Stimulated activated CD8-positive, alpha-beta memory T cell treated with anti-CD3 and anti-CD28 coated beads, Interleukin-15, amount 100 ng/mL, for 48 hours (primary cell): ENCODE results near the gene PLCB1.
A peak's percentile ranks its signal among the peaks of the same experiment; 100 is the strongest.
"Not testable (repeated sequence)": the region's sequence is repeated elsewhere in the genome, so short reads cannot be mapped to it uniquely, and the experiment has no call there.

ENCODE experiments used
- DNase-seq, 2 donors: peaks; one replicate each; pipeline ENCODE4 v3.0.0-alpha.2; 2020; ENCODE audit warnings: low read depth in 2 of 2

PLCB1 gene

DNA sequence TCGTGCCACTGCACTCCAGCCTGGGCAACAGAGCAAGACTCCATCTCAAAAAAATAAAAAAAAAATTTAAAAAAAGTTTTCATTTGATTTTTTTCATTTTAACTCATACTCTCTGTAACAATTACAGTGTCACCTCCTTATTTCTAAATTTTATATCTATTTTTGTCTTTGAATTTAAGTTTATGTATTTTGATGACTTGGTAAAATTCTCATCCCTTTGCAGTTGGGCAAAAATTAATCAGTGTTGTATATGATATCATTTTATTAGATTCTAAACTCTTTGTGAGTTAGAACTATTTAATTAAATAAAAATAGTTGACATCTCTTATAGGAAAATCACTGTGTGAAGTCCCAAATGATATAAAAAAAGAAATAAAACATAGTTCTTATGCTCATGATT is 270.7 kb downstream of the PLCB1 start:
- DNase-seq: no peak

GRCh38 chr20:8404912-8405635 is 273.0 kb downstream of the PLCB1 start:
- DNase-seq: no peak

DNA sequence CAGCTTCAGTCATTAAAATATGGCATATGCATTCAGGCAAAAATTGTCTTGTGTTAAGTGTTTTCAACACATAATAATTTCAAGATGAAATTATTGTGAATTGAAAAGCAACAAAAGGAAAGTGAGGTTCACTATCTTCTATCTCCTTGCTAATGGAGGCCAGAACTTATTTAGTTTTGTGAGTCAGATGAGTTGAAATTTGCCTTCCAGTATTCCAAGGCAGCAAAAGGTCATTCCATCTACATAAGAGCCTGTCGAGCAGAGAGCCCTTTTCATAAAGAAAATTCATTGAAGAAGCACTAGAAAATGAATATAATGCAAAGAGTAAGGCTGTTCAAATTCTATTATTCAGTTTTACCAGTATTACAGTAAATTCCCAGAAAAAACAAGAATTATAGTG is 274.3 kb downstream of the PLCB1 start:
- DNase-seq: no peak

- DNase-seq: no peak
Measured at GRCh38 chr20:8408587-8409307, 276.7 kb downstream of the PLCB1 start.

DNA sequence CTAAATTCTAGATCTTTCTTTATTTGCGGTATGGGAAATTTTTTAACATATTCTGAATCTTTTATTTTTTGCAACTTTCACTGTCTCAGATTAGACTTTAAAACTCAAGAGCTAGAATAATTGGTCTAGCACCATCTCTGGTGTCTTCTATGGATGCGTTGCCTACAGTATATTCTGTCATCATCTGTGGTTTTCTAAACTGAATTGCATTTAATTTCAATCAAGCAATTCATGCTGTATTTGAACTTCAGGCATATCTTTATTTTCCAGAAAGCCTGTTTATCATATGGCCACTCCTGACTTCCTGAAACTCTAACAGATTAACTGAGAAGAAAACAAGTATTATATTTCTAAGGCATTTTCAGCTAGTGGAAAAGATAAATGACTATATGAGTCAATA is 281.6 kb downstream of the PLCB1 start:
- DNase-seq: no peak

- no peak for DNase-seq
Measured at GRCh38 chr20:8414586-8415274, 282.7 kb downstream of the PLCB1 start.

DNA sequence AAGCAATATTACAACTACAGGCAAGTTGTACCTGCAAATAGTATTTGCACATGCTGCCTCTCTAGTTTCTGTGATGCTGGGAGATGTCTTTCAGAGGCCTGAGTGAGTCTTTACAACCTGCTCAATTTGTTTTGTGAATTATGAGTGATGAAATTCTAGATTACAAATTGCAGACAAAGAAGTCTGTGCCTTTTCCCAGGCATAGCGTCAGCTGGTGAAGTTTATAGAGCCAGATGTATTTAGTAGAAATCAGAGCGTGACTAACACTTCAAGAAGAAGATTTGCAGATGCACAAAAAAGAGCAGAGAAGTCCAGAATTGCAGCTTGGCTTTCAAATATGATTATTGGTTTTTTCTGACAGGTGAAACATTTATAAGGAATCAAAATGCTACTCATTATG is 289.9 kb downstream of the PLCB1 start:
- DNase-seq: no peak

DNA sequence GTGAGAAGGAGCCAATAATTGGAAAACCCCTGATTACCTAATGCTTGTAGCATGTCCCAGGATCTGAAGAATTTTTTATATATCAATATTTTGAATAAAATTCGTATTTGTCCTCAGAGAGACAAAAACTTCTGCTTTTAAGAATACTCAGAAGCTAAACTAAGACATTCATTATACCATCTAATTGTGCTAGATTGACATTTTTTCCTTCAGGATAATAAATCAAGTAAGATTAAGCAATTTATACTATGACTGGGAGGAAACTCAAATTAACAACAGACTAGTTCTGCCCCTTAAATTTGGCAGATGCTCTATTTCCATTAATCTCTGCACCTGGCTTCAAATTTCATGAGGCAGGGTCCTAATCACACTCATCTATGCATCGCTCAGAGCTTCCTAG is 291.4 kb downstream of the PLCB1 start:
- no peak for DNase-seq

DNA sequence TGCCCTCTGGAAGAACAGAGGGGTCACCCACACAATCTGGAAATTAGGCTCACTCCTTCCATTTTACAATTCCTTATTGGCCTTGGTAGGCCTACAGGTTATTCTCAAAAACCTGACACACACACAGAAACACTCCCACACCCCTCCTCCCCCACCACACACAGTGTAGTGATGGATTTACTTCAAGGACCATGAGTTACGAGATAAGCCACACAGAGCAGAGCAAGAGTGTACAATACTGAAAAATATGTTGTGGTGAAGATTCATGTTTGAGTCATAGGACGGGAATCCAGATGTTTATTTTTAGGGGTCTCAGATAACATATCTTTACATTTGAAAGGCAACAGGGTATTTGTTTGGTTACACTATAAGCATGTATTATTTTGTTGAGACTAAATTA is 291.9 kb downstream of the PLCB1 start:
- DNase-seq: no peak

DNA sequence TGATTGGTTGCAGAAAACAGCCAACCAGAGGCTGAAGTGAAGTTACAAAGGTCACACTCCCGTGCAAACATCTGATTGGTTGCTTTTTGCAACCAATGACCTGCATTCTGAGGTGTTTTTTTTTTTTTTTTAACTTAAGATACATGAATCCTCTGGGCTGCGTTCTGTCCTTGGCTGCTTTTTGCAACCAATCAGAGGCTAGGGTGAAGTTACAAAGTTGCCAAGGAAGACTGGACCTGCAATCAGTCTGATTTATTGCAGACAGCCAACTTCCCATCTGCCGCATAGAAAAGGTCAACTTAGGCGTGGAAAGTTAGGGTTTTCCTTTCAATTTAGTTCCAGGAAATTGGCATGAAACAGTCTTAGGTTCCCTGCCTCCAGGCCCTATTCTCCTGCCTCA is 292.9 kb downstream of the PLCB1 start:
- DNase-seq: no peak

GRCh38 chr20:8425802-8426201 is 293.7 kb downstream of the PLCB1 start:
- no peak for DNase-seq

GRCh38 chr20:8427419-8428040 is 295.5 kb downstream of the PLCB1 start:
- DNase-seq: no peak

DNA sequence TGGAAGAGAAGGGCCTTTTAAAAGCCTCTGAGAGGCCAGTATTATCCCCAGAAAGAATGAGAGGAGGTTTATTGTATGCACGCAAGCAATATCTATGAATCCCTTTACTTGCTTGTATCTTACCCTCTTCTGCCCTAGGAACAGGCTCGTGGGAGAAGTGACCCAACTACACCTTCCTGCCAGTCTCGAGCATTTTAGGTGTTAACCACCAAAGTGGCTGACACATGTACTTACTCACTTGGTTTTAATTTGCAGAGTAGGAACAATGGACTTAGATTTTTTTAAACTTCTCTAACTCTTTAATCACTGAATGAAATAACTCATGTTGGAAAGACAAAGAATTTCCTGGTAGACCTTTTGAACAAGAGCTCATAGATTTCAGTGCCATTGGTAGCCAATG is 296.9 kb downstream of the PLCB1 start:
- peak in 1 of 2 donors; percentile 4 for DNase-seq

DNA sequence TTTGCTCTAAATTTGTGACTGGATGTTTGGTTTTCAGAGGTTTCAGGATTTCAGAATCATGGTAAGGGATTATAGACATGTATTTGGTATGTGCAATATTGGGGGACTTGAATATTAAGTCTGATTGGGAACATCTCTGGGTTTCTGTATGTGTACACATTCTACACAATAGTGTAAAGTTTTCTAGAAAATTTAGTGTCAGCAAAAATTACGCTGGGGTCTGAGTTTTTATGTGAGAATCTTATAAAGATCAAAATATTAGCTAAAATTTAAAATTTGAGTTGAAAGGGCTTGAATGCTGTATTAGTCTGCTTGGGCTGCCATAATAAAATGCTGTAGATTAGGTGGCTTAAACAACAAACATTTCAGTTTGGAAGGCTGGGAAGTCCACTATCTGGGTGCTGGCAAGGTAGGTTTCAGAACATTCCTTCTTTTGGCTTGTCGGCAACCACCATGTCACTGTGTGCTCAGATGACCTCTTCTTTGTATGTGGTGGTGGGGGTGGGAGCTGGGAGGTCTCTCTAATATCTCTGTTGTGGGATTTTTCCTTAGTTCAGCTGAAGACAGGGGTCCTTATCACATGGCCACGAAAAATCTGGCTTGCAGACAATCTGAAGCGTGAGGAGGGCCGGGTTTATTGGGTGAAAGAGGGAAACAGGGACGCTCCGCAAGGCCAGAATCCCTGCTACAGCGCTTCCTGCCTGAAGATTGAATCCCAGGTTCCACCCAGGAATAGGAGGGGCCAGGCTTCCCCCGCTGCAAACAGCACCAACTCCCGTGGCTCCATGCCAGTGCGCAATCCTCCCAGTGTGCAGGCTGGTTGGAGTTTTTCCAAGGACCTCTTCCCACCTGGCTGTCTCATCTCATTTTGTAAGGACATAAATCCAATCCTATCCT is 299.7 kb downstream of the PLCB1 start:
- no peak for DNase-seq

- DNase-seq: no peak
Measured at GRCh38 chr20:8432435-8433148, 300.5 kb downstream of the PLCB1 start.

- DNase-seq: no peak
Measured at GRCh38 chr20:8433291-8433690, 301.2 kb downstream of the PLCB1 start.

DNA sequence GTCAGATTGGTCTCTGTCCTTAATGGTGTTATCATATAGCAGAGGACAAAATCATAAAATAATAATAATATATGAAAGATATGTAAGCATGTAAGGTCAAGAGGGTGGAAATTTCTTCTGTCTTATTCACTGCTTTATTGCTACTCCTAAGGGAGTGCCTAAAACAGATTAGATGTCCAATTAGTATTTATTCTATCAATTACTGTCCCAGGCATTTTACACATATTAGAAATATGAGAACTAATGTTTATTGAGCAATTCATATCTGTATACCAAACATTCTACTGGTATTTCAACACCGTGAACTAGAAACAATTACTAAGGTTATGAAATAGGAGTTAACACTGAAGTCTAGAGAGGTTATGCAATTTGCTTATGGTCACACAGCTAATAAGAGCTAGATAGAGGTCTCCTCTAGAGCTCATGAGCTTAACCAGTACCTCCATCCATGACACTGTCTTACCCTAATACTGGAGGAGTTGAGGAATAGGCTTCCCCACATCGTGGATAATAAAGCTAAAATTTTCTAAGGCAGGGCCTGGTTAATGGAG is 302.3 kb downstream of the PLCB1 start:
- DNase-seq: no peak

GRCh38 chr20:8435285-8436035 is 303.4 kb downstream of the PLCB1 start:
- DNase-seq: no peak

GRCh38 chr20:8436938-8437337 is 304.9 kb downstream of the PLCB1 start:
- not testable (repeated sequence) for DNase-seq

GRCh38 chr20:8438748-8439147 is 306.7 kb downstream of the PLCB1 start:
- no peak for DNase-seq
